A549 (cell line): ENCODE data around the gene ARHGEF7. TPM values are rescaled to one million over a fixed set of nuclear protein-coding genes. Genes with fewer than 3 reads are reported as not detected.

Source experiments
- ATAC-seq, 2 experiments: fragments of 200-7000 bp in 1 of 2; fragments of >200 bp in 1 of 2; cut with Nextera tagmentation in 1 of 2; cut with Tn5 transposase in 1 of 2; 3 replicates each; pipeline versions ENCODE4 v1.8.0 to v1.9.1; 2018 to 2020; ENCODE audit warnings: mild to moderate bottlenecking in 1 of 2, moderate library complexity in 1 of 2
- CTCF ChIA-PET: fragments of 300-600 bp; sonication (Branson Sonifier 250); formaldehyde crosslinking; extraction: SDS; loops from one replicate; lab custom pipeline; 2021; ENCODE audit warnings: antibody characterized with exemption, inconsistent platforms; lab: Yijun Ruan, JAX
- POLR2A ChIA-PET: fragments of 350-600 bp; formaldehyde crosslinking; extraction: SDS; loops from one replicate; lab custom pipeline; 2021; ENCODE audit warnings: antibody characterized with exemption, inconsistent platforms; lab: Yijun Ruan, JAX
- DNase-seq, 2 experiments: peaks; one replicate each; pipeline versions ENCODE4 v3.0.0 to v3.0.0-alpha.2; 2011 to 2016; ENCODE audit warnings: low read depth in 1 of 2, low spot score in 1 of 2
- FAIRE-seq: peaks from 2 replicates; lab custom pipeline; 2011; peaks lifted over from hg19 to GRCh38; lab: Jason Lieb, UNC
- H3K27ac ChIP-seq, 2 experiments: fragments of >200 bp; sonication (Bioruptor Twin); formaldehyde crosslinking; 3 replicates each; pipeline ENCODE4 v1.5.1; 2016 to 2017
- H3K4me1 ChIP-seq: fragments of >200 bp; sonication (Bioruptor Twin); formaldehyde crosslinking; 3 replicates; pipeline ENCODE4 v1.6.1; 2016
- H3K4me2 ChIP-seq: fragments of >200 bp; sonication (Bioruptor Twin); formaldehyde crosslinking; 3 replicates; pipeline ENCODE4 v1.6.1; 2016
- H3K4me3 ChIP-seq: fragments of >200 bp; sonication (Bioruptor Twin); formaldehyde crosslinking; 3 replicates; pipeline ENCODE4 v1.5.1; 2016
- H3K9me3 ChIP-seq: fragments of >200 bp; sonication (Bioruptor Twin); formaldehyde crosslinking; 3 replicates; pipeline ENCODE4 v1.6.1; 2016
- CBX2 ChIP-seq: fragments of 200-600 bp; sonication (generic); IDR thresholded peaks from 2 replicates; pipeline ENCODE4 v1.6.1; 2016; ENCODE audit warnings: low read depth, mild to moderate bottlenecking, borderline replicate concordance
- ESRRA ChIP-seq: fragments of 150-350 bp; IDR thresholded peaks from 2 replicates; pipeline ENCODE4 v1.6.1; 2014; ENCODE audit warnings: mild to moderate bottlenecking, low read length, borderline replicate concordance
- FOSB ChIP-seq: fragments of 250-450 bp; sonication (Bioruptor Pico); IDR thresholded peaks from 2 replicates; pipeline ENCODE4 v1.5.0; 2020; ENCODE audit warnings: mild to moderate bottlenecking, moderate library complexity
- FOSL2 ChIP-seq, 2 experiments: fragments of 450-650 bp in 1 of 2; fragments of >200 bp in 1 of 2; sonication (Bioruptor Twin) in 1 of 2; formaldehyde crosslinking; IDR thresholded peaks; 2 replicates each; pipeline versions ENCODE4 v1.5.0 to v1.6.1; 2016 to 2020; ENCODE audit warnings: mild to moderate bottlenecking in 1 of 2, moderate library complexity in 1 of 2
- FOXS1 ChIP-seq: fragments of 250-450 bp; sonication (Bioruptor Pico); IDR thresholded peaks from 2 replicates; pipeline ENCODE4 v1.5.0; 2020; ENCODE audit warnings: mild to moderate bottlenecking, moderate library complexity
- GATA3 ChIP-seq: IDR thresholded peaks from 2 replicates; pipeline ENCODE4 v1.6.1; 2012; ENCODE audit warnings: borderline replicate concordance
- HDAC2 ChIP-seq: fragments of 200-600 bp; sonication (generic); IDR thresholded peaks from 2 replicates; pipeline ENCODE4 v1.6.1; 2016
- JUN ChIP-seq, 2 experiments: fragments of >200 bp; sonication (Bioruptor Twin); formaldehyde crosslinking; IDR thresholded peaks; 2 replicates in 1 of 2; 3 replicates in 1 of 2; pipeline ENCODE4 v1.6.1; 2016 to 2017
- JUNB ChIP-seq: fragments of >200 bp; sonication (Bioruptor Twin); formaldehyde crosslinking; IDR thresholded peaks from 2 replicates; pipeline ENCODE4 v1.6.1; 2016
- MAZ ChIP-seq: fragments of 150-350 bp; IDR thresholded peaks from 2 replicates; pipeline ENCODE4 v1.6.1; 2014; ENCODE audit warnings: antibody characterized with exemption, low read depth, low read length, borderline replicate concordance
- MYC ChIP-seq: IDR thresholded peaks from 2 replicates; pipeline ENCODE4 v1.6.1; 2012; ENCODE audit warnings: mild to moderate bottlenecking, inconsistent platforms, low read length, improper control_type of control experiment, borderline replicate concordance
- NFE2L2 ChIP-seq: fragments of 150-350 bp; conservative IDR thresholded peaks from 2 replicates; pipeline ENCODE4 v1.6.1; 2014; ENCODE audit warnings: low read length
- RAD21 ChIP-seq, 2 experiments: fragments of >200 bp in 1 of 2; sonication (Bioruptor Twin) in 1 of 2; formaldehyde crosslinking in 1 of 2; IDR thresholded peaks in 1 of 2; conservative IDR thresholded peaks in 1 of 2; 2 replicates in 1 of 2; 3 replicates in 1 of 2; pipeline ENCODE4 v1.6.1; 2012 to 2018; ENCODE audit warnings: inconsistent platforms in 1 of 2
- RNF2 ChIP-seq: fragments of 200-600 bp; sonication (generic); IDR thresholded peaks from 2 replicates; pipeline ENCODE4 v1.6.1; 2016; ENCODE audit warnings: low read depth, mild to moderate bottlenecking, antibody characterized with exemption, moderate library complexity, borderline replicate concordance
- SMC3 ChIP-seq: fragments of >200 bp; sonication (Bioruptor Twin); formaldehyde crosslinking; IDR thresholded peaks from 3 replicates; pipeline ENCODE4 v1.6.1; 2018; ENCODE audit warnings: inconsistent platforms
- SREBF2 ChIP-seq: fragments of 450-650 bp; IDR thresholded peaks from 2 replicates; pipeline ENCODE4 v1.6.1; 2014; ENCODE audit warnings: mild to moderate bottlenecking, moderate library complexity
- ZC3H11A ChIP-seq: fragments of 450-650 bp; IDR thresholded peaks from 2 replicates; pipeline ENCODE4 v1.6.1; 2014; ENCODE audit warnings: antibody characterized with exemption, mild to moderate bottlenecking
- ZSCAN20 ChIP-seq: fragments of 250-450 bp; sonication (Bioruptor Pico); IDR thresholded peaks from 2 replicates; pipeline ENCODE4 v1.8.0; 2022; ENCODE audit warnings: mild to moderate bottlenecking, moderate library complexity
- WGBS: methylation state at CpG from one replicate; pipeline ENCODE4 v1.1.6; 2017; ENCODE audit errors: missing lambda C conversion rate; 5-methylcytosine and 5-hydroxymethylcytosine counted together
- polyA plus RNA-seq, 4 experiments: library from polyadenylated mRNA; depleted of rRNA in 3 of 4; stranded (reverse); fragments of >200 nt; fragmentation: RNase III in 1 of 4; extraction: RNeasy Plus Mini Kit Qiagen cat#74134 plus additional on column Dnase treatment in 1 of 4; gene quantifications; 2 replicates in 3 of 4; 3 replicates in 1 of 4; pipeline ENCODE4 v1.2.3, GENCODE V29; 2011 to 2017
- TF ChIP-seq, protein P1 (sequence below): fragments of 150-350 bp; IDR thresholded peaks from 2 replicates; pipeline ENCODE4 v1.6.1; 2014; ENCODE audit warnings: low read depth, mild to moderate bottlenecking, low read length
- TF ChIP-seq, protein P2 (sequence below): fragments of >200 bp; sonication (Bioruptor Twin); formaldehyde crosslinking; IDR thresholded peaks from 3 replicates; pipeline ENCODE4 v1.6.1; 2016
- TF ChIP-seq, protein P3 (sequence below): IDR thresholded peaks from 2 replicates; pipeline ENCODE4 v1.6.1; 2012
- TF ChIP-seq, protein P4 (sequence below): fragments of >200 bp; sonication (Bioruptor Twin); formaldehyde crosslinking; IDR thresholded peaks from 3 replicates; pipeline ENCODE4 v1.5.1; 2016

Gene ARHGEF7
- polyA plus RNA-seq, 2 of the 4 experiments (the other 2 are of a cell fraction): 21.1 to 23.1 TPM

DNA sequence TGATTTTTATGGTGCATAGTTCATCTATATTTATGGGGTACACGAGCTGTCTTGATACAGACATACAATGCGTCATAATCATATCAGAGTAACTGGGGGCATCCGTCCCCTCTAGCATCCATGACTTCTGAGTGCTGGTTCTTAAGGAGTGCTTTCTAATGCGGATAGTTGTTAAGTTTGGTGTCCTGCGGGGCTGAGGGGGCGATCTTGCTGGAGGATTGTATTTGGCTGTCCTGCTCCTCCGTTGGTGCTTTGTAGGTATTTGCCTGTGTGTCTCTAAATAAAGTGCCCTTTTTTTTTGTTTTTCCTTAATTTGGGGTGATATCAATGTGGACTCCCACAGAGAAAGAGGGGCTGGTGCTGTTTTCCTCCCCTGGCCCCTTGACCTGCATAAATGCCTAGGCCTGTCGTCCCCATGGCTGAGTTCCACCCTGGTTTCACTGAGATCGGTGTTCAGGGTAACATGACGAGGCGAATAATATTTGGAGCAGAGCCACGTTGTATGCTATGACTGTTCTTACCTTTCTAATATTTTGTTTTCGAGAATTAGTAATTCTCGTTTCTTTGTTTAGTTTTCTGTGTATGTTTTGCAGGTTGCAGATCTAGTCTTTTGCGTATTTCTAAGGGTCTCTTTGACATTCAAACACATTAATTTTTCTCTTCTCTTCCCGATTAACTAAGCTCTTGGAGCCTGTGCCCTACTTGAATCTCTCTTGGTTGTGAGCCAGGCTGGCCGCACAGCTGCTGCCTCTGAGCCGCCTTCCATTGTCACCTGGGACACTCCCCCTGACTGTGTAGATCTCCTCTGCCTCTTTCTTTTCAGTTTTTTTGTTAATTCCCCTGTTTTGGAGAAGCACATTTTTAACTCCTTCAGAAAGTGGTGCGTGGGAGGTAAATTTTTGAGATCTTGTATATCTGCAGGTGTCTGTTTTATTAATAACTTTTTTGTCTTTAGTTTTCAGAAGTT lies 100.3 kb downstream of the ARHGEF7 start:
- Histone ChIP-seq H3K27ac (no peak overlapping the region), H3K4me2 (no peak overlapping the region), H3K4me1 (peaks cover 3% of the 10 kb centered on the region; the same call in 1 of the 3 replicates), H3K9me3 (no peaks in the 10 kb centered on the region), H3K4me3 (no peak overlapping the region)
- DNase-seq (no peak), ATAC-seq (no peak), FAIRE-seq (no peak)
- TF ChIP-seq JUNB: no peak
- TF ChIP-seq FOSB (CRISPR knock-in tag): no peak
- TF ChIP-seq CBX2: no peak
- TF ChIP-seq MAZ: no peak
- TF ChIP-seq HDAC2: no peak
- no peak for TF ChIP-seq MYC
- TF ChIP-seq, protein P1, sequence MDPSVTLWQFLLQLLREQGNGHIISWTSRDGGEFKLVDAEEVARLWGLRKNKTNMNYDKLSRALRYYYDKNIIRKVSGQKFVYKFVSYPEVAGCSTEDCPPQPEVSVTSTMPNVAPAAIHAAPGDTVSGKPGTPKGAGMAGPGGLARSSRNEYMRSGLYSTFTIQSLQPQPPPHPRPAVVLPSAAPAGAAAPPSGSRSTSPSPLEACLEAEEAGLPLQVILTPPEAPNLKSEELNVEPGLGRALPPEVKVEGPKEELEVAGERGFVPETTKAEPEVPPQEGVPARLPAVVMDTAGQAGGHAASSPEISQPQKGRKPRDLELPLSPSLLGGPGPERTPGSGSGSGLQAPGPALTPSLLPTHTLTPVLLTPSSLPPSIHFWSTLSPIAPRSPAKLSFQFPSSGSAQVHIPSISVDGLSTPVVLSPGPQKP: no peak
- TF ChIP-seq ESRRA: no peak
- TF ChIP-seq, protein P2, sequence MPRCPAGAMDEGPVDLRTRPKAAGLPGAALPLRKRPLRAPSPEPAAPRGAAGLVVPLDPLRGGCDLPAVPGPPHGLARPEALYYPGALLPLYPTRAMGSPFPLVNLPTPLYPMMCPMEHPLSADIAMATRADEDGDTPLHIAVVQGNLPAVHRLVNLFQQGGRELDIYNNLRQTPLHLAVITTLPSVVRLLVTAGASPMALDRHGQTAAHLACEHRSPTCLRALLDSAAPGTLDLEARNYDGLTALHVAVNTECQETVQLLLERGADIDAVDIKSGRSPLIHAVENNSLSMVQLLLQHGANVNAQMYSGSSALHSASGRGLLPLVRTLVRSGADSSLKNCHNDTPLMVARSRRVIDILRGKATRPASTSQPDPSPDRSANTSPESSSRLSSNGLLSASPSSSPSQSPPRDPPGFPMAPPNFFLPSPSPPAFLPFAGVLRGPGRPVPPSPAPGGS: no peak
- ChIA-PET CTCF (interaction anchor here (0.6 to 1.8 kb wide), 11 partner anchors 8 to 271 kb away, joined by 3 to 7 read pairs (median 4); no protein-coding TSS in a partner anchor), POLR2A (no interaction called here)
- 89% methylated on average over 19 of the region's 19 CpGs for WGBS

DNA sequence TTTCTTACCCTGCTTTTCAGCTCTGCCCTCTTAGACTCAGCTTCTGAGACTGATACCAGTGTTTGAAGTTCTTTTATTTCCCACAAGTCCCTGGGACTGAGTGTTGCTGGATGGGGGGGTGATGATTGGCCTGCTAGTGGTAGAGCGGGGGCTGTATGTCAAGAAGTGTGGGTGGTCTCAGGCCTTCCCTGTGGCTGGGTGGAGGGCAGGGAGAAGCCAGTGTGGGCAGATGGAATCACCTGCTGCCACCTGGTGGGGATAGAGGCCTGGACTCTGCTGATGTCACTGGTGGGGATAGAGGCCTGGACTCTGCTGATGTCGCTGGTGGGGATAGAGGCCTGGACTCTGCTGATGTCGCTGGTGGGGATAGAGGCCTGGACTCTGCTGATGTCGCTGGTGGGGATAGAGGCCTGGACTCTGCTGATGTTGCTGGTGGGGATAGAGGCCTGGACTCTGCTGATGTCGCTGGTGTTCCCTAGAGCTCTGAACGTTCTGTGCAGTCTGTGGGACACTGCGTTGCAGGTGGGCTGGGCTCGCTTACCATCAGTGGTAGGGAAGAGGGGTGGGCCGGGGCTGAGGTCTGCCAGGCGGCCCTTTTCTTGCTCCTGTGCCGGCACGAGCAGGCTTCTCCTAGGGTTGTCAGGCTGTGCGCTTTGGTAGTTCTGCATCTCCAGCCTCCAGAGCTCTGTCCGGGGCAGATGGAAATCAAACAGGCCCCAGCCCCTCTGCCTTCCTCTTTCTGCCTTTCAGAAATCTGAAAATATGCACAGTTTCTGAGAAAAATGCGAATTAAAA lies 101.3 kb downstream of the ARHGEF7 start:
- Histone ChIP-seq H3K4me3 (no peak overlapping the region), H3K27ac (no peak overlapping the region), H3K9me3 (no peaks in the 10 kb centered on the region), H3K4me2 (no peak overlapping the region), H3K4me1 (no peaks in the 10 kb centered on the region)
- ChIA-PET CTCF (interaction anchor here (0.5 to 1.8 kb wide), 13 partner anchors 9 to 272 kb away, joined by 3 to 7 read pairs (median 3); no protein-coding TSS in a partner anchor), POLR2A (no interaction called here)
- 77% methylated on average over 5 of the region's 15 CpGs for WGBS
- TF ChIP-seq ZC3H11A (no peak), GATA3 (no peak), ZSCAN20 (no peak), FOSL2 (IDR thresholded peaks at IDR 0.05) (no peak), FOSL2 (CRISPR knock-in tag; IDR thresholded peaks at IDR 0.05) (no peak), JUN (IDR thresholded peaks at IDR 0.05) (no peak), RNF2 (no peak), SMC3 (peak; percentile 37; the same call in 1 of the 3 replicates), SREBF2 (no peak), RAD21 (conservative IDR thresholded peaks at IDR 0.05 in 1 of 2, IDR thresholded peaks at IDR 0.05 in 1 of 2) (peak; percentile 40 to 43), NFE2L2 (no peak), FOXS1 (CRISPR knock-in tag) (no peak)
- TF ChIP-seq, protein P3, sequence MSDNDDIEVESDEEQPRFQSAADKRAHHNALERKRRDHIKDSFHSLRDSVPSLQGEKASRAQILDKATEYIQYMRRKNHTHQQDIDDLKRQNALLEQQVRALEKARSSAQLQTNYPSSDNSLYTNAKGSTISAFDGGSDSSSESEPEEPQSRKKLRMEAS: no peak
- TF ChIP-seq, protein P4, sequence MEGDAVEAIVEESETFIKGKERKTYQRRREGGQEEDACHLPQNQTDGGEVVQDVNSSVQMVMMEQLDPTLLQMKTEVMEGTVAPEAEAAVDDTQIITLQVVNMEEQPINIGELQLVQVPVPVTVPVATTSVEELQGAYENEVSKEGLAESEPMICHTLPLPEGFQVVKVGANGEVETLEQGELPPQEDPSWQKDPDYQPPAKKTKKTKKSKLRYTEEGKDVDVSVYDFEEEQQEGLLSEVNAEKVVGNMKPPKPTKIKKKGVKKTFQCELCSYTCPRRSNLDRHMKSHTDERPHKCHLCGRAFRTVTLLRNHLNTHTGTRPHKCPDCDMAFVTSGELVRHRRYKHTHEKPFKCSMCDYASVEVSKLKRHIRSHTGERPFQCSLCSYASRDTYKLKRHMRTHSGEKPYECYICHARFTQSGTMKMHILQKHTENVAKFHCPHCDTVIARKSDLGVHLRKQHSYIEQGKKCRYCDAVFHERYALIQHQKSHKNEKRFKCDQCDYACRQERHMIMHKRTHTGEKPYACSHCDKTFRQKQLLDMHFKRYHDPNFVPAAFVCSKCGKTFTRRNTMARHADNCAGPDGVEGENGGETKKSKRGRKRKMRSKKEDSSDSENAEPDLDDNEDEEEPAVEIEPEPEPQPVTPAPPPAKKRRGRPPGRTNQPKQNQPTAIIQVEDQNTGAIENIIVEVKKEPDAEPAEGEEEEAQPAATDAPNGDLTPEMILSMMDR: peak; percentile 39; the same call in 1 of the 3 replicates
- DNase-seq (peak; percentile 20 to 36), FAIRE-seq (no peak), ATAC-seq (peak; percentile 84 to 94)
